Measurements from ENCODE around the gene PRKCD.

PRKCD gene

GRCh38 chr3:53160660-53161449 is at the start of gene PRKCD:
Gene PRKCD, plus strand, starts transcription at chr3:53161209. Its CDS starts 17,214 bp downstream, at chr3:53178423.
- peak; percentile 83 for DNase-seq

GRCh38 chr3:53111822-53112221 is 49.2 kb upstream of the PRKCD start:
- DNase-seq, result no peak

GRCh38 chr3:53113293-53114010 is 47.6 kb upstream of the PRKCD start:
- DNase-seq, result no peak

- DNase-seq, result peak; percentile 86
These were observed 47.0 kb upstream of the PRKCD start for GRCh38 chr3:53114011-53114400.

DNA sequence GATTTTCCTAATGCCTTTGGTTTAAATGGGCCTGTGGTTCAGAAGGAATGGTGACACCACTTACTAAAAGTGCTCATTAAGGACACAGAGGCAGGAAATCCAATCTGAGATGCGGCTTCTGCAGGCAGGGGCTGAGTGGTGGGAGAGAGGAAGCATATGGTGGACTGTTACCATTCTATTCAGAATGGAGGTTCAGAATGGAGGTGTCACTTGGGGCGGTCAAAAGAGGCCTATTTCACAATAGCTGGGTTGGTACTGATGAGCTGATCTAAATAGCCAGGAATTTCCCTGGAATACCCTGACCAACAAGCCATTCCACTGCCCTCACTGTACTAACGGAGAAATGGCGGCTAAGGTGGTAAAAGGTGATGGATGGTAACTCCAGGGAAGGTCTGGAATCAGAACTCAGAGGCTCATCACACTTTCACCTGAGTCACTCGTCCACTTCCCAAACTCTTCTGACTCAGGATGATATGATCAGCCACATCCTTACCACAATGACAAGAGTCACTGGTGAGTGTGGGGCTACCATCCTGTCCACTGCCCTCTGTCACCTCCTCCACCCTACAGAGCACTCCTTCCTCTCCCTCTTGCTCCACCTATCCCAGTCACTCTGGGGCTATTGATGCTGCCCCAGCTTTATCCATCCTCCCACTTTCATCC is 46.5 kb upstream of the PRKCD start:
- peak; percentile 60 for DNase-seq

- no peak for DNase-seq
These were observed 44.1 kb upstream of the PRKCD start for GRCh38 chr3:53116956-53117355.

DNA sequence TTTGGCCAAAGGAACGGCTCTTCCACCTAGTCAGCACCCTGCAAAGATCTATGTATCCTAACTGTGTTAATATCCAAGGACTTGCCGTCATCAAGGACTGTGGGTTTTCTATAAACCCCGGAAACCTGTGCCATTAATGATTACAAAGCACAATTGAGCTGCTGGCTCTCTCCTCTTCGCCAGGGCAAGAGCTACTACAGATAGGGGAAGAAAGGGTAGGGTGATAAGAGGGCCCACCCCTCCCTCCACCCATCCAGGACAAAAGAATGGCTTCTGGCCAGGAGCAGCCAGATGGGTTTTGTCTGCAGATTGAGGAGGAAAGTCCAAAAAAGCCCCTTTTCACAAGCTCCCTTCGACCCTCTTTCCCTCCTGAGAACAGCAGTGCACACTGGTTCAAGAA is 40.7 kb upstream of the PRKCD start:
- no peak for DNase-seq

- no peak for DNase-seq
These were observed 38.6 kb upstream of the PRKCD start for GRCh38 chr3:53122255-53122932.

DNA sequence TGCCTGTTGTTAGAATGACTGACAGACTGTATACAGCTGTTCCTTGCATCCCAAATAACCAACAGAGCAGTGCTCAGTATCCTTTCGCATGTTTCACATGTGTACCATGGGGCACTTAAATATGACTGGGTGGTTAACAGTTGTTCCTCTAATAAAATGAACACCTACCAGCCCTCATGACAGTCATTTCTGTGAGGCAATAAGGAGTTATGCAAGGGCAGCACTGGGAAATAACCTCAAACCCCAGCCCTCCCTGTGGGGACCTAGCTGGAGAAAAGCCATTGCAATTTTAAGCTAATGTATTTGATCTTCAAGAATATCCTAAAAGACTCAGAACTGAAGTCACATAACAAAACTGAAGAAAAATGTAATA is 38.1 kb upstream of the PRKCD start:
- DNase-seq, result no peak

DNA sequence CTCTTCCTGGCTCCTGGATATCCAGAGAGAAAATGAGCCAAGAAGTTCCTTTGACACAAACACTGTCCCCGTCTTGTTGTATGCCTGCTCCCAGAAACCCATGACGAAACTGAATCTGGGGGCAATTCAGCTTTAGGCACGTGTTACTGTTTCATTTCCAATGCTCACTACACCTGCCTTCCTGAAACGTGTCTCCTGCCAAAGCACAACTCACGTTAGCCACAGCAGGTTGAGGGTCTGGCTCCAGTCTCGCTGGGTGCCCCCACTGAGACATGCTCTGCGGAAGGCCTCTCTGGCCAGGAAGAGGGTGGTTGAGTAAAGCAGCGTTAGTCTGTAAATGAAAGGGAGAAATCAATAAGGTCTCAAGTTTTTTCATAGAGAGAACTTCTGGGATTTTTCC is 37.5 kb upstream of the PRKCD start:
- DNase-seq, result no peak

- no peak for DNase-seq
These were observed 37.1 kb upstream of the PRKCD start for GRCh38 chr3:53123953-53124352.

GRCh38 chr3:53126601-53127000 is 34.4 kb upstream of the PRKCD start:
- DNase-seq, result no peak

DNA sequence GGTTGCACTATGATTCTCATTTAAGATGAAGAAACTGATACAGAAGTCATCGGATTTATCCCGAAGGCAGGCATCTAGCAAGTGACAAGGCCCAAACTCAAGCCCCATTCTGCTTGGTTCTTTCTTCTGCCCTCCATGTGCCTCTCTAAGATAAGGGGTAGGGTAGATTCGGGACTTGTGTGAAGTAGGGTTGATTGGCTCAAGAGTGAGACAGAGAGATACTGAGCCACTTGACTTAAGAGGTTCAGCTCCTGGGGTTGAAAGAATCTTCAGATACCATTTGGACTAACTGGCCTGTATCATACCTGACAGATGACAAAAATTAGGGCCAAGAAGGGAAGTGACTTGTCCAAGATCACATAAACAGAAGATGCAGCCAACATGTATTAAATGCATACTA is 31.7 kb upstream of the PRKCD start:
- no peak for DNase-seq

- peak; percentile 97 for DNase-seq
These were observed 30.6 kb upstream of the PRKCD start, which contains the start of gene RFT1 for GRCh38 chr3:53130179-53131061. Gene RFT1, minus strand, starts transcription at chr3:53130435. Its CDS starts 35 bp downstream, at chr3:53130400.

- DNase-seq, result no peak
These were observed 29.9 kb upstream of the PRKCD start for GRCh38 chr3:53131096-53131495.

DNA sequence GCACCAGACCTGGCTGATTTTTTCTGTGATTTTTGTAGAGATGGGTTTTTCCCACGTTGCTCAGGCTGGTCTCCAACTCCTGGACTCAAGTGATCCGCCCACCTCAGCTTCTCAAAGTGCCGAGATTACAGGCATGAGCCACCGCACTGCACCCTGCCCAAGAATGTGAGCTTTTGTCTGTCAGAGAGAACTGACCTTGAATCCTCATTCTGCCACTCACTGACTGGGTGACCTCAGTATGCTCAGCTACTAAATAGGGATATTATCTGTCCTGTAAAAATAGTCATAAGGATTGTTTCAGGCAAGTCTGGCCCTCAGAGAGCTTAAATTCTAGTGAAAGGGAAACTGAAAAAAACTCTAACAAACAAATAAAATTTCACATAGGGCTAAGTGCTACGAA is 28.7 kb upstream of the PRKCD start:
- DNase-seq, result no peak

DNA sequence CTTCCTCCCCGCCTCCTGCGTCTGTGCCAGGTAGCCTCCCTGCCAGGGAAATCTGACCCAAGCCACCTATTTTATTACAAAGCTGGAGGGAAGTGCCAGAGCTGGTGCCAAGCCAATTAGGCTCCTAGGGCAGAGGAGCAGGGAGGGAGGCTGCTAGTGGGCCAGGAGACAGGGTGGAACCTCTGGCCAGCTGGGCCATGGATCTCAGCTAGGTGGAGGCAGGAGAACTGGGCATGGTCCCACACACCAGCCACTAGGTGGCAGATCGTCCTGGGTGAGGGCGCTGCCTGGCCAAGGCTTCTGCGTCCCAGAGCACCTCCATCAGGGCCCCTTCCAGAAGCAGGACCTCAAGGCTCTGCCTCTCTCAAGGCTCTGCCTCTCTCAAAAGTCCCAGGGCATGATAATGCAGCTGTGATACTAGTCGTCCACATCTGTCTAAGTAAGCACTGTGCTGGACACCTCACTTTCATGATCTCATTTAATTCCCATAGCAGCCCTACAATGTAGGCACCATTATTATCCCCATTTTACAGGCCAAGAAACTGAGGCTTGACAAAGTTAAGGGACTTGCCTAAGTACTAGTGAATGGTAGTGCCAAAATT is 26.3 kb upstream of the PRKCD start:
- DNase-seq, result peak; percentile 78

DNA sequence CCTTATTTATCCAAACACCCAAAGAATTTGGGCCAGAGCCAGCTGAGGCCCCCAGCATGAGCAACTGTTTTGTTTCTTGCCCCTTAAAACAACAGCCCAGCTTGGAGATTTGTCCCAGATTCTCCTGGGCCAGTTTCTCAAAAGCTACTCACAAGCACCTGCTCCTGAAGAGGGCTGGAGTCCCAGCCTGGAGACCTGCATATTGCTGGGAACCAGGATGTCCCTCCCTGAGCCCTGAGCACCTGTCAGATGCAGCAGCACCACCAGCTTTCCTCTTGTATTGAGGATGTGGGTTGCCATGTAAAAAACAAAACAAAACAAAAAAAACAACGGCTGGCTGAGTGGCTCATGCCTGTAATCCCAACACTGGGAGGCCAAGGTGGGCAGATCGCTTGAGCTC is 23.8 kb upstream of the PRKCD start:
- DNase-seq, result no peak

DNA sequence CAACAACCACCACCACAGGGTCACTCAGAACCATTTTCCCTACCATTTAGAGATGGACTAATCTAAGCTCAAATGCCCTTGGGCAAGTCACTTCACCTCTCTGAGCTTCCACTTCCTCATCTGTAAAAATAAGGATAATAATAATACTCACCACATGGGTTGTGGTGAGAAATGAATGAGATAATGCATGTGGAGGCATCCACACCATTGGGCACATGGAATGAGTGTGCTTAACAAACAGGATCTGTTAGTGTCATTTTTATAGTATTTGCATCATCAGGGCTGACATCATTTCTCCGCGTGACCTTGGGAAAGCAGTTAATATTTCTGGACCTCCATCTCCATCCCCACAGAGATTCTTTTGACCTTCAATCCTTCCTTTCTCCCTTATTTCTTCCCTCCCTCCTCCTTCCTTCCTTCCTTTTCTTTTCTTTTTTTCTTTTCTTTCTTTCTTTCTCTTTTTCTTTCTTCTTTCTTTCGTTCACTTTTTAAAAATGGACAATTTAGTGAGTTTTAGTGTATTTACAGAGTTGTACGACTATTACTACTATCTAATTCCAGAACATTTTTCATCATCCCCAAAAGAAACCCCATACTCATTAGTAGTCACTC is 23.1 kb upstream of the PRKCD start:
- no peak for DNase-seq

DNA sequence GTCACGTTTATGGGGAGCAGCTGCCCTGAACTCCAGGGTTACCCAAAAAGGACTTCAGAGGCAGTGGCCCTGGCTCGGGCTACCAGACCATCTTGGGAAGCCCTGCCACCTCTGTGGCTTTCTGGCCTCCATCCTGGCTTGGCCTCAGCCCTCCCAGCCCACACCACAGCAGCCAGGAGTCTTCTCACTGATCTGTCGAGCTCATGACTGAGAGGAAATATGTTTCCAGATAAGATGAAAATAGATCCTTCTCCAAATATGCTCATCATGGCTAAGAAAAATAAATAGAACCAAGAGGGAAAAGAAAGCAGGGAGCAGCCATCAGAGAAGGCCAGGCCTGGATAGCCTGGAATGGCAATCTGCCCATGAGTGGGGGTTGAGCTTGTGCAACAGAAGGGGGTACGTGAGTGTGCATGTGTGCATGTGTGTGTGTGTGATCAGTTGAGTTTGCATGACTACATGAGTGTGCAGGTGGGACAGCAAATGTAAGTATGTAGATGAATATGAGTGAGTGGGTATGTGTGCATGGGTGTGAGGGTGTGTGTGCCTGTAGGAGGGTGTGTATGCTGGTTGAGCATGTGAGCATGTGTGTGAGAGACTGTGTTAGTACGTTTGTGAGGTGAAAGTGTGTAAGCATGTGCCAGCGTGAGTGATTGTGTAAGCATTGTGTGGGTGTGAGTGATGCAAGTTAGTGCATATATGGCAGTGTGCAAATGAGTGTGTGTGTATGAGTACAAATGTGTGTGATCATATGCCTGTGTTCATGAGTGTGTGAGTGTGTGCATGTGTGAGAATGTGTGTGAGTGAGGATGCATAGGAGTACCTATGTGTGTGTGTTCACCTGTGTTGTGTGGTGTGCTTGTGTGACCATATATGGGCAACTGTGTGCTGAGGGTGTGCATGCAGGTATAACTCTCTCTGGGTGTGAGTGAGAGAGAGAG is 20.8 kb upstream of the PRKCD start:
- DNase-seq, result no peak

All from activated CD4-positive, alpha-beta T cell treated with anti-CD3 and anti-CD28 coated beads, Interleukin-10, Interleukin-2, amounts not matched to agents 100 ng/mL and 50 ng/mL, durations not matched to agents 16 hours and 8 hours (primary cell).